ENCODE results near the gene MYOZ3. TPM values are rescaled to one million over a fixed set of nuclear protein-coding genes. Genes with fewer than 3 reads are reported as not detected.

Gene MYOZ3
- total RNA-seq, 1 experiment from 2014 or later: not detected

- DNase-seq (ENCODE audit: low spot score): no peak
Measured at GRCh38 chr5:150659360-150660107, 1.5 kb upstream of the MYOZ3 start.

- DNase-seq (ENCODE audit: low spot score): no peak
Measured at GRCh38 chr5:150660108-150660831, 781 bp upstream of the MYOZ3 start.

DNA sequence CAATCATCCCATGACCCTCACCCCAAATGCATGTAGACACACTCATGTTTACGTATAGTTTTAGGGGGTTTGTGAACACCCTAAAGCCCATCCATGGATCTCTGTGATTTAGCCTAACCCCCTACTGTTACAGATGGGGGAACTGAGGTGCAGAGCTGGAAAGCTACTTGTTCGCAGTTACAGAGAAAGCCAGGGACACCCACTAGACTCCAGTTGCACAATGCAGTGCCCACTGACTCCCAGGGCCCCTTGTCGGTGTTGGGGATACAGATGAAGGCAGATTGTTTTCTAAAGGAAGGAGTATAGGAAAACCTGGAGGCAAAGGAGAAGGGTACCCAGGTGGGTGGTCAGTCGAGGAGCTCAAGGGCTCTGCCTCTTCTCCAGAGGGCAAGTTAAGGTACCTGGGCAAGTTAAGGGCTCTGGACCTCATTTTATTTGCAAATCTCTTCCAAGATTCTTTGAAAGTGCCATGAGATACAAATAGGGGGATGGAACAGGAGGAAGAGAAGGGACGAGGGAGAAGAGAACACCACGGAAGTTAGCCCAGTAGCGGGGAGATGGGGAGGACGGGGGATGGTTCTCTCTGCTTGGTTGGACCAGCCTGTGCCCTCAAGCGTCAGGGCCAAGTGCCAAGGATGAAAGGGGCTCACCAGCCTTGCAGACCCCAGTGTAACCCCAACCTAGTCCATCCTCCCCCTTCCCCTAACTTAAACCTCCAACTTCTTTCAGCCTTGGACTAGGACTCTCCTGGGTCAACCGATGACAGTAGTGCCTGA, 958 bp downstream of the MYOZ3 start:
- no peak for DNase-seq (ENCODE audit: low spot score)

DNA sequence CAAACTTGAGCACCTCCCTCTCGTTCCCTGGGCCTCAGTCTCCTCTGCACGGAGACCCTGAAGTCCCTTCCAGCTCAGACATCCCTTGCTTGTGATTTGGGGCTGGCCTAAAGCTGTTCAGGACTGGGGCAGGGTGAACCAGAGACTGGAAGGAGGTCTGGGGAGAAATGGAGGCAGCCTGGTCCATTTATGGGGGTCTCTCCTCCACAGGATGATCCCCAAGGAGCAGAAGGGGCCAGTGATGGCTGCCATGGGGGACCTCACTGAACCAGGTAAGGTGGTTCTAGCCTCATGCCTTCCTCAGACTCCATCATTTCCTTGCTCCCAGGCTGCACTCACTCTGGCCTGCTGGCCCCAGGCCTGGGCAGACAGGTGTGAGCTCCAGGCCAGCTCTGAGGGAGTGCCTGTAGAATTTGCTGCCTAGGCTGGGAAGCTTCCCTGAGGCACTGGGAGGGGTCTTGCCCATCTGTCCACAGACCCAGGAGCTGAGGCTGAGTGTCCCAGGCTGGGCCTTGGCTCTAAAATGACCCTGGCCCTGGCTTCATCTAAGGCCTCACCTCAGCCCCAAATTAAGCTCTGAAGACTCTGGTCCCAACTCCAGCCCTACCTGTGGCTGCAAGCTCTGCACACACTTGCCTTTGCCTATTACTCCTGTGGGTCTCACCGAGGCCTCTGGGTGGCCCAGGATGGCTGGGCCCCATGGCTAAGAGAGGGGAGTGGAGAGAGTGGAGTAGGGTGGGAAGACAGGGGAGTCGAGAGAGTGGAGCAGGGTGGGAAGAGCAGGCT, 1.9 kb downstream of the MYOZ3 start:
- DNase-seq (ENCODE audit: low spot score): no peak

DNA sequence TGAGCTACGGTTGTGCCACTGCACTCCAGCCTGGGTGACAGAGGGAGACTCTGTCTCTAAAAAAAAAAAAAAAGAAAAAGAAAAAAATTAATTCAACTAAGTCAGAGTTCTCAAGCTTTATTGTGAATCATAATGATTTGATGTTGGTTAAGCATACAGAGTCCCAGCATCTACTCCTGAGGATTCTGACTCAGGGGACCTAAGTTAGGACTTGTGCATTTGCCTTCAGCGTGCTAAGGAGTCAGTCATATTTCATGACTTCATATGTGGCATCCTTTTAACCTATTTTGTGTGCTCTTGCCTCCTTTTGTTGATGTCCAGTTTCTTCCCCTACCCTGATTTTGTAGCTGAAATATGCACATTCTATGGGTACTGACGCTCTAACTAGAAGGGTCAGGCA, 2.9 kb downstream of the MYOZ3 start:
- DNase-seq (ENCODE audit: low spot score): no peak

DNA sequence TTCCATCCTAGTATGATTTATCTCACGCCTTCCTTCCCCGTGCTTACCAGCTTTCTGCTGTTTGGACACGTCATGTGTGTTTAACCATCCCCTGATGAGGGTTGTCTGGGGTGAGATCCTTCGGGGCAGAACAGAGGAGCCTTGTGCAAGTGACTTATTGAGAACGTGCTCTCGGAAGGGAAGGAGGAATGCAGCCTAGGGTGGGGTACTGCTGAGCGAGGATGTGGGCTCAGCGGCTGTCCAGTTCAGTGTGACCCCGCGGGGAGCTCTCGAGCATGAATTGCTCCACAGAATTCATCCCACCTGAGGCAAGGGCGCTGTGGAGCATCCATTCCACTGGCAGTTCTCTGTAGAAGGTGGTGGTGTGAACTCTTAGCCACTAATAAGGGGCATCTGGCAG, 4.0 kb downstream of the MYOZ3 start:
- no peak for DNase-seq (ENCODE audit: low spot score)

GRCh38 chr5:150670275-150670947, 9.4 kb downstream of the MYOZ3 start:
- no peak for DNase-seq (ENCODE audit: low spot score)

- DNase-seq (ENCODE audit: low spot score): no peak
Measured at GRCh38 chr5:150670948-150671310, 9.9 kb downstream of the MYOZ3 start.

GRCh38 chr5:150671509-150672236, 10.6 kb downstream of the MYOZ3 start:
- no peak for DNase-seq (ENCODE audit: low spot score)

- DNase-seq (ENCODE audit: low spot score): no peak
Measured at GRCh38 chr5:150672237-150672883, 11.3 kb downstream of the MYOZ3 start.

GRCh38 chr5:150672884-150673275, 11.8 kb downstream of the MYOZ3 start:
- DNase-seq (ENCODE audit: low spot score): no peak

- DNase-seq (ENCODE audit: low spot score): no peak
Measured at GRCh38 chr5:150674341-150674821, 13.3 kb downstream of the MYOZ3 start.

DNA sequence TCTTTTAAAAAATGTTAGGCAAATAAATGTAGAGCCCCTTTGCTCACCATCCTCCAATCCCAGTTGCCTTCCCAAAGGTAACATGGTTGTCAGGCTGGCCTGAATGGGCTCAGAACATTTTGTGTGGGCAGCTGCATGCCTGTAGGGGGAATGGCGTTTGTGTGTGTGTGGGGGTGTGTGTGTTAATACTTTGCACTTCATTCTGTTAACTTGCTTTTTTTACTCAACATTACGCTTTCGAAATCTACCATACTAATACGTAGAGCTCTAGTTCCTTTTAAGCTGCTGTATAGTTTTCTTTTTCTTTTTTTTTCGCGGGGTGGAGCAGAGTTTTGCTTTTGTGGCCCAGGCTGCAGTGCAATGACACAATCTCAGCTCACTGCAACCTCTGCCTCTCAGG, 14.0 kb downstream of the MYOZ3 start:
- DNase-seq (ENCODE audit: low spot score): no peak

- no peak for DNase-seq (ENCODE audit: low spot score)
Measured at GRCh38 chr5:150676578-150676977, 15.5 kb downstream of the MYOZ3 start.

- no peak for DNase-seq (ENCODE audit: low spot score)
Measured at GRCh38 chr5:150689120-150689519, 28.1 kb downstream of the MYOZ3 start.

GRCh38 chr5:150690760-150691159, 29.7 kb downstream of the MYOZ3 start:
- no peak for DNase-seq (ENCODE audit: low spot score)

DNA sequence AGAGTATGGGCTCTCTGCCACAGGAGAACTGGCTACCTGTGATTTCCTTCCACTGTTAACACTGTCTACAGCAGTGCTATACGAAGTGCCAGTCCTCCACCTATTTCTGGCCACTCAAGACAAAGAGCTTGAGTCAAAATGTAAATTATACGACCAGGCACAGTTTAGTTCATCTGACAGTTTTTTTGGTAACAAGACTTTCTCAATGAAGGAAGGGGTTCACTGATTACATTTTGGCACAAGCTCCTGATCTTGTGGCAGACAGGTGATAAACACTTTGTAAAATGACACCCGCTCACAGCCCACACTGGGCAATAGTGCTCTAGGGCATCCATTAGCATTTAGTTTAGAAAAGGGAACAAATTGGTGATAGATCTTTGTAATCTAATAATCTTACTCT, 31.2 kb downstream of the MYOZ3 start:
- no peak for DNase-seq (ENCODE audit: low spot score)

DNA sequence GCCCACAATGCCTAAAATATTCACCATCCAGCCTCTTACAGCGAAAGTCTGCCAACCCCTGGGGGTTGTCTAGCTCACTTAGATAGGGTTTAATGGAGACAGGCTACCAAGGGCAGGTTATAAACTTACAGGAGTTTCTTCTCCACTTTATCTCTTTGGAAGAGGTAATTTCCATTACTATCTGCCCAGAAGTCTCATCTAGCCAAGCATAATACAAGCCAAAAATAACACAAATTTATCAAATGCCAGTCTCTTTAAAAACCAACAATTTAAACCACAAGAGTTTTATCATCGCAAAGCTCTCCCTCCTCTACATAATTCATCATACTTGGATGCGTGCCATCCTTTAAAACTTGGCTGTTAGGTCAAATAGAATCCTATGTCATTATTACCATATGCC, 33.6 kb downstream of the MYOZ3 start:
- DNase-seq (ENCODE audit: low spot score): no peak

- no peak for DNase-seq (ENCODE audit: low spot score)
Measured at GRCh38 chr5:150700246-150700593, 39.2 kb downstream of the MYOZ3 start.
